NCI-H526 (cell line): Measurements from ENCODE around the gene ZNF264.
"Not testable (repeated sequence)": the region's sequence is repeated elsewhere in the genome, so short reads cannot be mapped to it uniquely, and the experiment has no call there.

ENCODE experiments used
- DNase-seq, 2 experiments: peaks; one replicate each; lab custom pipeline; 2025; lab: John Stamatoyannopoulos, UW

Gene ZNF264

GRCh38 chr19:57191141-57192076 is at the start of gene ZNF264:
ZNF264 (plus strand) TSS chr19:57191500; CDS start chr19:57191914, 414 bp downstream.
- DNase-seq: peak; percentile 77 to 92

GRCh38 chr19:57141699-57142098 is 49.6 kb upstream of the ZNF264 start:
- no peak for DNase-seq

GRCh38 chr19:57152921-57153320 is 38.4 kb upstream of the ZNF264 start:
- DNase-seq: no peak

GRCh38 chr19:57161985-57162539 is 29.2 kb upstream of the ZNF264 start:
- DNase-seq: no peak

- no peak for DNase-seq
Measured at GRCh38 chr19:57165846-57166245, 25.5 kb upstream of the ZNF264 start.

- no peak for DNase-seq
Measured at GRCh38 chr19:57167385-57167784, 23.9 kb upstream of the ZNF264 start, which contains the start of gene DUXA. DUXA (minus strand) TSS chr19:57167485; CDS start chr19:57167443, 42 bp downstream.

GRCh38 chr19:57171551-57172081 is 19.7 kb upstream of the ZNF264 start:
- peak in 1 of 2 experiments; percentile 61 for DNase-seq

- no peak for DNase-seq
Measured at GRCh38 chr19:57190301-57190700, 999 bp upstream of the ZNF264 start.

- no peak for DNase-seq
Measured at GRCh38 chr19:57192077-57192420, 749 bp downstream of the ZNF264 start.

GRCh38 chr19:57192993-57193392 is 1.7 kb downstream of the ZNF264 start:
- no peak for DNase-seq

GRCh38 chr19:57197874-57198273 is 6.6 kb downstream of the ZNF264 start:
- not testable (repeated sequence) for DNase-seq

- no peak for DNase-seq
Measured at GRCh38 chr19:57202160-57202559, 10.9 kb downstream of the ZNF264 start.

- DNase-seq: no peak
Measured at GRCh38 chr19:57210381-57210780, 19.1 kb downstream of the ZNF264 start.

- no peak for DNase-seq
Measured at GRCh38 chr19:57212109-57212508, 20.8 kb downstream of the ZNF264 start.

GRCh38 chr19:57227502-57227901 is 36.2 kb downstream of the ZNF264 start:
- DNase-seq: no peak

GRCh38 chr19:57231686-57232085 is 40.4 kb downstream of the ZNF264 start:
- DNase-seq: no peak

- no peak for DNase-seq
Measured at GRCh38 chr19:57233207-57233606, 41.9 kb downstream of the ZNF264 start.

GRCh38 chr19:57239982-57240310 is 48.6 kb downstream of the ZNF264 start:
- DNase-seq: no peak

- peak; percentile 85 to 95 for DNase-seq
Measured at GRCh38 chr19:57240311-57241090, 49.2 kb downstream of the ZNF264 start, which contains the start of gene ZNF805. ZNF805 (plus strand) TSS chr19:57240632; CDS start chr19:57240892, 260 bp downstream.

GRCh38 chr19:57241176-57241575 is 49.9 kb downstream of the ZNF264 start:
- DNase-seq: no peak

- DNase-seq: no peak
Measured at GRCh38 chr19:57242821-57243220, 51.5 kb downstream of the ZNF264 start.

- DNase-seq: no peak
Measured at GRCh38 chr19:57244513-57244912, 53.2 kb downstream of the ZNF264 start.
